A549 treated with RU486 at 1 μM for 4 hours (cell line): ENCODE results near the gene PDLIM4. TPM values are rescaled to one million over a fixed set of nuclear protein-coding genes. Genes with fewer than 3 reads are reported as not detected.

Experiments
- total RNA-seq: library from RNA; stranded (reverse); fragments of 200-300 nt; extraction: Qiagen RNA extraction; gene quantifications from 5 replicates; pipeline ENCODE4 v1.2.3, GENCODE V29; 2022; ENCODE audit warnings: low read depth

The PDLIM4 gene, protein sequence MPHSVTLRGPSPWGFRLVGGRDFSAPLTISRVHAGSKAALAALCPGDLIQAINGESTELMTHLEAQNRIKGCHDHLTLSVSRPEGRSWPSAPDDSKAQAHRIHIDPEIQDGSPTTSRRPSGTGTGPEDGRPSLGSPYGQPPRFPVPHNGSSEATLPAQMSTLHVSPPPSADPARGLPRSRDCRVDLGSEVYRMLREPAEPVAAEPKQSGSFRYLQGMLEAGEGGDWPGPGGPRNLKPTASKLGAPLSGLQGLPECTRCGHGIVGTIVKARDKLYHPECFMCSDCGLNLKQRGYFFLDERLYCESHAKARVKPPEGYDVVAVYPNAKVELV
- total RNA-seq: 0.12 to 0.49 TPM (median 0.37 TPM) in 4 of 5 replicates, not detected in the other

DNA sequence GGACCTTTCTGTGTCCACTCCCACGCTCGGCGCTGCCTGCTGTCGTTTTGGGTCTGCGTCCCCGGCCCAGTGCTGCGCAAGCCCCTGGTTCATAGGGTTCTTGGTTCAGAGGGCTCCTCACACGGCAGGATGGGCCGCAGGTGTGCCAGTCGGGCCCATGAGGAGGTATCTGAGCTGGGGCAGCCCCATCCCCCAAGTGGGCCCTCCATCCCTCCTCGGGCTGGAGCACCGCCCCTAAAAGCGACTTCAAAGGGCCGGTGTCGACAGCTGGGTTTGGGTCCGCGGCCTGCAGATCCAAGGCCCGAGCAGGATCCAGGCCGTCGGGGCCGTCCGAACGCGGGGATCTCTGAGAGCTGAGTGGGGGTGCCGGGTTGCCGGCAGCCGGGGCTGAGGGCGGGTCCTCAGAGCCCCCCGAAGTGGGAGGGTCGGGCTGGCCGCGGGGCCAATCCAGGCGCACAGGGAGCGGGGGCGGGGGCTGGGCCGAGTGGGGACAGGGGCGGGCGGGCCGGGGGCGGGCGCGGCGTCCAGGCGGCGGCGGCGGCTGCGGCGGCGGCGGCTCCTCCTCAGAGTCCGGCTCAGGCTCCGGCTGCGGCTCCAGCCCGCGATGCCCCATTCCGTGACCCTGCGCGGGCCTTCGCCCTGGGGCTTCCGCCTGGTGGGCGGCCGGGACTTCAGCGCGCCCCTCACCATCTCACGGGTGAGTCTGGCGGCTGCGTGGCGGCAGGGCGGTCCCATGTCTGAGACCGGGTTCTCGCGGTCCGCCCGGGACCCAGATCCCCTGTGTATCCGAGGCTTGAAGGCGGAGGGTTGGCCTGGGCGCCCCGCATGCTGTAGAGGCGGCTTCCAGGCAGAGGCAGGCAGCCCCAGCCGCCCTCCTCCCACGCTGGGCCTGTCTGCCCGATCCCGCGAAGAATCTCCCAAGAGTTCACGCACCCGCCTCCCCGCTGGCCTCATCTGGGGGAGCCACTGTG, at the start of gene PDLIM4:
Gene PDLIM4 (plus strand): TSS at position 566 of the 971 bp plus-strand sequence. CDS start 39 bp downstream, at position 605.

DNA sequence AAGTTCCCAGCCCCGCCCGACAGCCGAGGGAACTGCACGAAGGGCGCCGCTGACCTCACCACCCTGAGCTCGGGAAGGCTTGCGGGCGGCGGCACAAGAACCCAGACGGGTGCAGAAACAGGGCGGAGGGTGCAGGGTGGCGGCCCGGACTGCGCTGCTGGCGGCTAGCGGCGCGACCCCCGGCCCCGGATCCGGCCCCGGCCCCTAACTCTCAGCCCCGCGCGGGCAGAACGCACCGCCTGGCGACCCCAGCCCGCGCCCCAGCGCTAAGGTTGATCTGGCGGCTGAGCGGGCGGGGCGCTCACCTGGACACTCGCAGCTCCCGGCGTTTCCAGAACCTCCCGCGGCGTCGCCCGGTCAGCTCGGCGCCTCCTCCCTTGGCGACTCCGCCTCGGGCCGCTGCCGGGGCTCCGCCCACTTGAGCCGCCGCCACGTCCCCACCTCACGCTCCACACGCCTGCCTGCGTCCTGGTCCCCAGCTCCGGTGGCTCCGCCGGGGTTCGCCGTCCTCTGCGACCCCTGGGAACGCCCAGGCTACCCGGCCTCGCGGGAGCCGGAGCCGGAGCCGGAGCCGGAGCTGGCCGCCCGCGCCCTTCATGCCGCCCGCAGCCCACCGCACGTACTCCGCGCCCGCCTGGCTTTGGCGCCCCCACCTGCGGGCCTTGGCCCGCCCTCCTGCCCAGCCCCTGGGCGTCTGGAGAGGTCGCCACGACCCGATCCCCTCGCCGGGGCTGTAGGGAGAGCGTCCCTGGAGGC, 29.8 kb upstream of the PDLIM4 start, which contains the start of gene P4HA2:
Gene P4HA2 (minus strand): TSS at position 369 of the 756 bp plus-strand sequence. CDS start 9,227 bp downstream, outside the sequence.

DNA sequence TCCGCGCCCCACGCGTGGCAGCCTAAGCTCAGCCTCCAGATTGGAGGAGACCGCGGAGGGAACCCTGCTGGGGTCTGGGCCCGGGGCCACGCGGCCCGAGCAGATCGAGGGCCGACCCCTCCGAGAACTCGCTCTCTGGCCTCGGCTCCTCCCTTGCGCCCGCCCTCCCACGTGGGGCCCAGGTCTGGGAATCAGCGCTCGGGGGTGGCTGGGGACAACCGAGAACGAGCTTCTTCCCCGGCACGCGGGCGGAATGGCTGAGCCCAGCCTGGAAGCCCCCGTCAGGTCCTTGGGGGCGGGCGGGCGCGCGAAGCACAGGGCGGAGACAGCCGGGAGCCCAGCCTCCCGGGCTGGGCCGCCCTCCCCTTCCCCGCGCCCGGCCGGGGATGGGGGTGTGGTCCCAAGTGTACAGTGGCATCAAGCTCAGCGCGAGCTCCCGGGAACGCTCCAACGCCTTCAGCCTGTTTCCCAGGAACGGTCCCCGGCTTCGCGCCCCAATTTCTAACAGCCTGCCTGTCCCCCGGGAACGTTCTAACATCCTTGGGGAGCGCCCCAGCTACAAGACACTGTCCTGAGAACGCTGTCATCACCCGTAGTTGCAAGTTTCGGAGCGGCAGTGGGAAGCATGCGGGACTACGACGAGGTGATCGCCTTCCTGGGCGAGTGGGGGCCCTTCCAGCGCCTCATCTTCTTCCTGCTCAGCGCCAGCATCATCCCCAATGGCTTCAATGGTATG, 36.7 kb downstream of the PDLIM4 start, which contains the start of gene SLC22A4:
Gene SLC22A4 (plus strand): TSS at position 403 of the 736 bp plus-strand sequence. CDS start 223 bp downstream, at position 626.

Other genes with a start within 250 kb of the PDLIM4 start
- 0.16 to 0.24 TPM in 2 of 5 replicates, not detected in the others for gene ACSL6, start 246.0 kb upstream of the PDLIM4 start, total RNA-seq
- gene IL3, start 197.0 kb upstream of the PDLIM4 start, total RNA-seq: not detected in 5 replicates
- 0.27 to 0.79 TPM (median 0.50 TPM) in 5 replicates for gene CSF2, start 183.9 kb upstream of the PDLIM4 start, total RNA-seq
- gene P4HA2, start 29.8 kb upstream of the PDLIM4 start, total RNA-seq: 36.0 to 46.4 TPM (median 42.2 TPM) in 5 replicates
- 3.9 to 5.1 TPM (median 4.8 TPM) in 5 replicates for gene SLC22A4, start 36.7 kb downstream of the PDLIM4 start, total RNA-seq
- 18.7 to 21.4 TPM (median 20.3 TPM) in 5 replicates for gene SLC22A5, start 112.0 kb downstream of the PDLIM4 start, total RNA-seq
- gene IRF1, start 233.1 kb downstream of the PDLIM4 start, total RNA-seq: 34.6 to 43.4 TPM (median 39.7 TPM) in 5 replicates